Colonic mucosa (tissue), 4 donors: Measurements from ENCODE around the gene ID3. TPM values are rescaled to one million over a fixed set of nuclear protein-coding genes. Genes with fewer than 3 reads are reported as not detected.

ENCODE experiments used
- DNase-seq: peaks from one replicate; pipeline ENCODE4 v3.0.0-alpha.2; 2020
- H3K27ac ChIP-seq: fragments of 200-600 bp; one replicate; pipeline ENCODE4 v1.8.0; 2021
- H3K27me3 ChIP-seq: fragments of 200-600 bp; one replicate; pipeline ENCODE4 v1.8.0; 2021
- H3K36me3 ChIP-seq: fragments of 200-600 bp; one replicate; pipeline ENCODE4 v1.8.0; 2021
- H3K4me1 ChIP-seq: fragments of 200-600 bp; one replicate; pipeline ENCODE4 v1.8.0; 2021; ENCODE audit warnings: mild to moderate bottlenecking
- H3K4me3 ChIP-seq: fragments of 200-600 bp; one replicate; pipeline ENCODE4 v1.8.0; 2021
- H3K9ac ChIP-seq, 2 donors: one replicate each; pipeline ENCODE4 v1.7.0; 2013; ENCODE audit warnings: control low read depth in 2 of 2, low read depth in 2 of 2, low read length in 2 of 2
- H3K9me3 ChIP-seq: fragments of 200-600 bp; one replicate; pipeline ENCODE4 v1.8.0; 2021
- CTCF ChIP-seq: fragments of 200-600 bp; IDR thresholded peaks from one replicate; pipeline ENCODE4 v1.8.0; 2022; ENCODE audit warnings: antibody characterized with exemption, mild to moderate bottlenecking
- intact Hi-C: fragments of 100-400 bp; cut with DNase I; formaldehyde crosslinking; loops from one replicate; pipeline ENCODE4 v1.14.1; 2022
- total RNA-seq, 2 donors: library from RNA; stranded (reverse); fragmentation: NEBNext Ultra II Directional in 1 of 2; extraction: Animal tissue kit (Norgen Biotek cat#: 25700) in 1 of 2; gene quantifications; one replicate each; pipeline ENCODE4 v1.2.1, GENCODE V29; 2021
- donor health status: healthy.
- donor health status: DM: no; HTN: no; CAD: no.
- donor health status: DM: no; HTN: no; CAD: no.

The ID3 gene
- total RNA-seq, 2 donors from 2014 or later: 106 to 221 TPM

- H3K36me3 ChIP-seq: no peaks in the 10 kb centered on the region
- H3K9ac ChIP-seq: no peak overlapping the region
- intact Hi-C loops: no loop called here
- no peak for DNase-seq
- no peak for TF ChIP-seq CTCF
- H3K4me3 ChIP-seq: no peak overlapping the region
- no peaks in the 10 kb centered on the region for H3K27me3 ChIP-seq
- no peaks in the 10 kb centered on the region for H3K9me3 ChIP-seq
- peak overlapping the region; percentile 59 for H3K27ac ChIP-seq
- no peaks in the 10 kb centered on the region for H3K4me1 ChIP-seq
Measured at GRCh38 chr1:23576338-23577055, 17.2 kb upstream of the ID3 start.

GRCh38 chr1:23575226-23575810 lies 16.0 kb upstream of the ID3 start:
- Histone ChIP-seq H3K27ac (no peak overlapping the region), H3K27me3 (no peaks in the 10 kb centered on the region), H3K4me3 (no peak overlapping the region), H3K9ac (no peak overlapping the region), H3K36me3 (no peaks in the 10 kb centered on the region), H3K9me3 (no peaks in the 10 kb centered on the region), H3K4me1 (no peaks in the 10 kb centered on the region)
- intact Hi-C loops: no loop called here
- DNase-seq: no peak
- TF ChIP-seq CTCF: no peak

- H3K9me3 ChIP-seq: no peaks in the 10 kb centered on the region
- intact Hi-C loops: no loop called here
- H3K4me3 ChIP-seq: no peak overlapping the region
- no peaks in the 10 kb centered on the region for H3K4me1 ChIP-seq
- DNase-seq: no peak
- no peaks in the 10 kb centered on the region for H3K27me3 ChIP-seq
- no peak overlapping the region for H3K9ac ChIP-seq
- no peak overlapping the region for H3K27ac ChIP-seq
- no peaks in the 10 kb centered on the region for H3K36me3 ChIP-seq
- no peak for TF ChIP-seq CTCF
Measured at GRCh38 chr1:23574265-23574754, 15.0 kb upstream of the ID3 start.

DNA sequence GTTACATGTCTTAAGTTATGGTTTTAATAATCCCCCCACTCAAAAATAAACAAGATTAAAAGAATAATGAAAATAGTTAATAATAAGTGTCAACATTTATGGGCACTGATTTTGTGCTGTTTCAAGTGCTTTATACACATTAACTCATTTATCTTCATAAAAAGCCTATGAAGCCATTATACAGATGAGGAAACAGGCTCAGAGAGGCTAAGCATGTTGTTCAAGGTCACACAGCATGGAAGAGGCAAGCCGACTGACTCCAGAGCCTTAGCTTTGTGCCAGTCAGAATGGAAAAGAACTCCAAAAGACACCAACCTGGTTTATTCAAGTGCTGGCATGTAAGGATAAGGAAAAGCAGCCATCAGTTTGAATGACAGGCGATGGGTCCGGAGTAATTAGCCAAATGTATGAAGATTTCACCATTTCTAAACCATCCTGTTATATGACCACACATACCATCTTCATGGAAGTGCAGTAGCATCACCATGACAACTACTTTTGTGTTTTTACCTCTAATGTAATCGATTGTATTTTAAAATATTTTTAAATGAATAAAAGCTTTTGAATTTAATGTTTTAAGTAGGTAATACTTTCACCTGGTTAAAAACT lies 14.4 kb upstream of the ID3 start:
- H3K27ac ChIP-seq: no peak overlapping the region
- H3K27me3 ChIP-seq: no peaks in the 10 kb centered on the region
- intact Hi-C loops: no loop called here
- DNase-seq: no peak
- H3K4me3 ChIP-seq: no peak overlapping the region
- H3K9me3 ChIP-seq: no peaks in the 10 kb centered on the region
- TF ChIP-seq CTCF: no peak
- no peaks in the 10 kb centered on the region for H3K36me3 ChIP-seq
- no peaks in the 10 kb centered on the region for H3K4me1 ChIP-seq
- no peak overlapping the region for H3K9ac ChIP-seq

GRCh38 chr1:23571465-23571864 lies 12.2 kb upstream of the ID3 start:
- H3K9ac ChIP-seq: no peak overlapping the region
- no peak overlapping the region for H3K4me3 ChIP-seq

More at GRCh38 chr1:23571465-23571864, 12.2 kb upstream of the ID3 start:
- no peak overlapping the region for H3K27ac ChIP-seq
- H3K36me3 ChIP-seq: no peaks in the 10 kb centered on the region
- H3K9me3 ChIP-seq: no peaks in the 10 kb centered on the region
- H3K4me1 ChIP-seq: no peaks in the 10 kb centered on the region
- no peaks in the 10 kb centered on the region for H3K27me3 ChIP-seq
- TF ChIP-seq CTCF: no peak
- no peak for DNase-seq
- intact Hi-C loops: no loop called here
